Astrocyte (in vitro differentiated cells and primary cell): ENCODE data around the gene CSF2.

ENCODE experiments used
- CTCF ChIP-seq: IDR thresholded peaks from 2 replicates; pipeline ENCODE4 v1.5.1; 2011; ENCODE audit warnings: low read depth, mild to moderate bottlenecking, inconsistent platforms, low read length, moderate library complexity; ENCODE audit not compliant: insufficient read depth
- EZH2 ChIP-seq: IDR thresholded peaks from 2 replicates; pipeline ENCODE4 v1.6.1; 2012; ENCODE audit warnings: mild to moderate bottlenecking, low read length, inconsistent platforms; ENCODE audit not compliant: insufficient read depth

- TF ChIP-seq CTCF, result no peak
- TF ChIP-seq EZH2, result no peak
These were observed 47.0 kb upstream of the CSF2 start for GRCh38 chr5:132026516-132027008.
